Activated naive CD8-positive, alpha-beta T cell treated with anti-CD3 and anti-CD28 coated beads for 36 hours (primary cell): ENCODE data around the gene CRB2. TPM values are rescaled to one million over a fixed set of nuclear protein-coding genes. Genes with fewer than 3 reads are reported as not detected.
A peak's percentile ranks its signal among the peaks of the same experiment; 100 is the strongest.

ENCODE experiments used
- DNase-seq: peaks from one replicate; pipeline ENCODE4 v3.0.0; 2021
- H3K27ac Mint-ChIP-seq: one replicate; pipeline ENCODE4 v1.8.0; 2022; ENCODE audit warnings: mild to moderate bottlenecking, moderate library complexity, mixed read lengths
- H3K27me3 Mint-ChIP-seq: one replicate; pipeline ENCODE4 v1.8.0; 2022; ENCODE audit warnings: mild to moderate bottlenecking, mixed read lengths
- H3K36me3 Mint-ChIP-seq: one replicate; pipeline ENCODE4 v1.8.0; 2021; ENCODE audit warnings: mild to moderate bottlenecking, mixed read lengths
- H3K4me1 Mint-ChIP-seq: one replicate; pipeline ENCODE4 v1.8.0; 2021; ENCODE audit warnings: mixed read lengths
- H3K4me3 Mint-ChIP-seq: one replicate; pipeline ENCODE4 v1.8.0; 2022; ENCODE audit warnings: mild to moderate bottlenecking, moderate library complexity, mixed read lengths
- H3K9me3 Mint-ChIP-seq: one replicate; pipeline ENCODE4 v1.8.0; 2022; ENCODE audit warnings: mixed read lengths
- total RNA-seq, 2 experiments: library from RNA; stranded (reverse); gene quantifications; one replicate each; pipeline ENCODE4 v1.2.3, GENCODE V29; 2021

The CRB2 gene
- total RNA-seq, 2 experiments from 2014 or later: 0.06 to 0.10 TPM

GRCh38 chr9:123406691-123407216, 50.8 kb downstream of the CRB2 start:
- no peaks in the 10 kb centered on the region for H3K27me3 Mint-ChIP-seq
- no peak for DNase-seq
- no peak overlapping the region for H3K4me3 Mint-ChIP-seq
- no peak overlapping the region for H3K27ac Mint-ChIP-seq
- no peaks in the 10 kb centered on the region for H3K9me3 Mint-ChIP-seq
- H3K4me1 Mint-ChIP-seq: peaks cover 3% of the 10 kb centered on the region
- no peaks in the 10 kb centered on the region for H3K36me3 Mint-ChIP-seq

- H3K9me3 Mint-ChIP-seq: no peaks in the 10 kb centered on the region
- H3K4me3 Mint-ChIP-seq: no peak overlapping the region
- no peak overlapping the region for H3K27ac Mint-ChIP-seq
- H3K36me3 Mint-ChIP-seq: no peaks in the 10 kb centered on the region
- no peak for DNase-seq
- H3K27me3 Mint-ChIP-seq: no peaks in the 10 kb centered on the region
- H3K4me1 Mint-ChIP-seq: peaks cover 3% of the 10 kb centered on the region
Observed at GRCh38 chr9:123407217-123407851, 51.3 kb downstream of the CRB2 start.

GRCh38 chr9:123408313-123409262, 52.6 kb downstream of the CRB2 start:
- no peak overlapping the region for H3K4me3 Mint-ChIP-seq

GRCh38 chr9:123410281-123410910, 54.4 kb downstream of the CRB2 start:
- H3K4me1 Mint-ChIP-seq: peaks cover 3% of the 10 kb centered on the region
- H3K27ac Mint-ChIP-seq: no peak overlapping the region
- no peaks in the 10 kb centered on the region for H3K9me3 Mint-ChIP-seq
- no peak overlapping the region for H3K4me3 Mint-ChIP-seq
- no peaks in the 10 kb centered on the region for H3K27me3 Mint-ChIP-seq
- H3K36me3 Mint-ChIP-seq: no peaks in the 10 kb centered on the region
- DNase-seq: no peak

More at GRCh38 chr9:123408313-123409262, 52.6 kb downstream of the CRB2 start:
- Mint-ChIP-seq H3K4me1 (peaks cover 3% of the 10 kb centered on the region), H3K9me3 (no peaks in the 10 kb centered on the region), H3K27ac (no peak overlapping the region), H3K36me3 (no peaks in the 10 kb centered on the region), H3K27me3 (no peaks in the 10 kb centered on the region)
- no peak for DNase-seq

GRCh38 chr9:123411191-123411590, 55.2 kb downstream of the CRB2 start:
- H3K4me3 Mint-ChIP-seq: no peak overlapping the region
- no peaks in the 10 kb centered on the region for H3K9me3 Mint-ChIP-seq
- H3K27me3 Mint-ChIP-seq: no peaks in the 10 kb centered on the region
- no peaks in the 10 kb centered on the region for H3K36me3 Mint-ChIP-seq
- no peak for DNase-seq
- peaks cover under 1% of the 10 kb centered on the region for H3K4me1 Mint-ChIP-seq
- no peak overlapping the region for H3K27ac Mint-ChIP-seq

GRCh38 chr9:123411636-123412035, 55.6 kb downstream of the CRB2 start:
- Mint-ChIP-seq H3K4me3 (no peak overlapping the region), H3K27me3 (no peaks in the 10 kb centered on the region), H3K27ac (no peak overlapping the region), H3K36me3 (no peaks in the 10 kb centered on the region), H3K9me3 (no peaks in the 10 kb centered on the region), H3K4me1 (no peaks in the 10 kb centered on the region)
- DNase-seq: no peak

GRCh38 chr9:123412171-123412820, 56.3 kb downstream of the CRB2 start:
- no peak overlapping the region for H3K27ac Mint-ChIP-seq
- H3K27me3 Mint-ChIP-seq: no peaks in the 10 kb centered on the region
- H3K9me3 Mint-ChIP-seq: no peaks in the 10 kb centered on the region
- DNase-seq: no peak
- H3K4me3 Mint-ChIP-seq: no peak overlapping the region
- no peaks in the 10 kb centered on the region for H3K4me1 Mint-ChIP-seq
- H3K36me3 Mint-ChIP-seq: no peaks in the 10 kb centered on the region

GRCh38 chr9:123414204-123414603, 58.2 kb downstream of the CRB2 start:
- DNase-seq: no peak
- peaks cover under 1% of the 10 kb centered on the region for H3K36me3 Mint-ChIP-seq
- no peak overlapping the region for H3K4me3 Mint-ChIP-seq
- H3K9me3 Mint-ChIP-seq: no peaks in the 10 kb centered on the region
- no peaks in the 10 kb centered on the region for H3K27me3 Mint-ChIP-seq
- H3K27ac Mint-ChIP-seq: no peak overlapping the region
- no peaks in the 10 kb centered on the region for H3K4me1 Mint-ChIP-seq

GRCh38 chr9:123414936-123415930, 59.2 kb downstream of the CRB2 start:
- Mint-ChIP-seq H3K36me3 (peaks cover 1% of the 10 kb centered on the region), H3K27ac (no peak overlapping the region), H3K4me3 (no peak overlapping the region), H3K27me3 (no peaks in the 10 kb centered on the region), H3K4me1 (no peaks in the 10 kb centered on the region), H3K9me3 (no peaks in the 10 kb centered on the region)
- DNase-seq: no peak

GRCh38 chr9:123416176-123416575, 60.2 kb downstream of the CRB2 start:
- H3K27me3 Mint-ChIP-seq: no peaks in the 10 kb centered on the region
- no peak for DNase-seq
- peaks cover 1% of the 10 kb centered on the region for H3K36me3 Mint-ChIP-seq
- H3K4me1 Mint-ChIP-seq: no peaks in the 10 kb centered on the region
- no peak overlapping the region for H3K27ac Mint-ChIP-seq
- no peak overlapping the region for H3K4me3 Mint-ChIP-seq
- H3K9me3 Mint-ChIP-seq: no peaks in the 10 kb centered on the region

- H3K4me3 Mint-ChIP-seq: no peak overlapping the region
- peaks cover 1% of the 10 kb centered on the region for H3K36me3 Mint-ChIP-seq
- no peaks in the 10 kb centered on the region for H3K27me3 Mint-ChIP-seq
- H3K27ac Mint-ChIP-seq: peak overlapping the region; percentile 15
- no peaks in the 10 kb centered on the region for H3K4me1 Mint-ChIP-seq
- no peak for DNase-seq
- no peaks in the 10 kb centered on the region for H3K9me3 Mint-ChIP-seq
Observed at GRCh38 chr9:123417289-123418051, 61.5 kb downstream of the CRB2 start.

- no peak for DNase-seq
- peaks cover 1% of the 10 kb centered on the region for H3K36me3 Mint-ChIP-seq
- no peaks in the 10 kb centered on the region for H3K4me1 Mint-ChIP-seq
- H3K9me3 Mint-ChIP-seq: no peaks in the 10 kb centered on the region
- no peak overlapping the region for H3K27ac Mint-ChIP-seq
- no peak overlapping the region for H3K4me3 Mint-ChIP-seq
- H3K27me3 Mint-ChIP-seq: no peaks in the 10 kb centered on the region
Observed at GRCh38 chr9:123418052-123418430, 62.0 kb downstream of the CRB2 start.

- no peak overlapping the region for H3K27ac Mint-ChIP-seq
- H3K4me3 Mint-ChIP-seq: no peak overlapping the region
- H3K4me1 Mint-ChIP-seq: no peaks in the 10 kb centered on the region
- H3K9me3 Mint-ChIP-seq: no peaks in the 10 kb centered on the region
- no peak for DNase-seq
- peaks cover 1% of the 10 kb centered on the region for H3K36me3 Mint-ChIP-seq
- H3K27me3 Mint-ChIP-seq: no peaks in the 10 kb centered on the region
Observed at GRCh38 chr9:123418506-123418905, 62.5 kb downstream of the CRB2 start.
